Activated naive CD4-positive, alpha-beta T cell (primary cell): Measurements from ENCODE around the gene CPLX1.
"Not testable (repeated sequence)": the region's sequence is repeated elsewhere in the genome, so short reads cannot be mapped to it uniquely, and the experiment has no call there.

Experiments
- DNase-seq, 4 experiments: peaks; one replicate each; lab custom pipeline; 2025; lab: John Stamatoyannopoulos, UW

CPLX1 gene

GRCh38 chr4:792626-793092 lies 33.3 kb downstream of the CPLX1 start:
- DNase-seq, result peak in 1 of 4 experiments; percentile 18

- peak in 1 of 4 experiments; percentile 25 for DNase-seq
These were observed 33.9 kb downstream of the CPLX1 start for GRCh38 chr4:791898-792625.

- DNase-seq, result no peak
These were observed 34.6 kb downstream of the CPLX1 start for GRCh38 chr4:791252-791897.

GRCh38 chr4:790466-790820 lies 35.5 kb downstream of the CPLX1 start:
- no peak for DNase-seq

- DNase-seq, result no peak
These were observed 36.1 kb downstream of the CPLX1 start for GRCh38 chr4:789571-790465.

GRCh38 chr4:788636-789297 lies 37.2 kb downstream of the CPLX1 start:
- DNase-seq, result no peak

- no peak for DNase-seq
These were observed 37.8 kb downstream of the CPLX1 start for GRCh38 chr4:788006-788635.

- DNase-seq, result no peak
These were observed 38.4 kb downstream of the CPLX1 start for GRCh38 chr4:787561-787981.

- no peak for DNase-seq
These were observed 39.0 kb downstream of the CPLX1 start for GRCh38 chr4:786861-787300.

GRCh38 chr4:786074-786741 lies 39.7 kb downstream of the CPLX1 start:
- DNase-seq, result no peak

GRCh38 chr4:785332-786073 lies 40.4 kb downstream of the CPLX1 start:
- DNase-seq, result no peak

GRCh38 chr4:784401-785331 lies 41.3 kb downstream of the CPLX1 start:
- no peak for DNase-seq

GRCh38 chr4:781493-782216 lies 44.3 kb downstream of the CPLX1 start:
- peak; percentile 96 to 98 (median 98) for DNase-seq

- no peak for DNase-seq
These were observed 45.0 kb downstream of the CPLX1 start for GRCh38 chr4:780716-781492.

- not testable (repeated sequence) for DNase-seq
These were observed 45.7 kb downstream of the CPLX1 start for GRCh38 chr4:780255-780654.

GRCh38 chr4:779555-779954 lies 46.4 kb downstream of the CPLX1 start:
- no peak for DNase-seq

- DNase-seq, result no peak
These were observed 48.2 kb downstream of the CPLX1 start for GRCh38 chr4:777520-778262.
